ENCODE results near the gene ABCC4.

The ABCC4 gene

DNA sequence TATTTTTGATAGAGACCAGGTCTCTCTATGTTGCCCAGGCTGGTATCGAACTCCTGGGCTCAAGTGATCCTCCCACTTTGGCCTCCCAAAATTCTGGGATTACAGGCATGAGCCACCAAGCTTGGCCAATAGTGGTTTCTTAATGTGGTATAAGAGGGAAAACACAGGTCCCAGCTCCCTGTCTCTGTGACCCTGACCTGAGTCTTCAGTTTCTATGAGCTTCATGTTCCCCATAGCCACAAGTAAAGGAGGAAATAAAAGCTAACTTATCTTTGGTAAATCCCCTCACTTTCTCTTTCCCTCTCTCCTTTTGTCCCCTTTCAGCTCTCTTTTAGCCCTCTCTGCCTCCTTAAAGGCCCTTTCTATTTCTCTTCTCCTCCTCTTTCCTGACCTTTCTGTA is 50.3 kb downstream of the ABCC4 start:
- Histone ChIP-seq H3K9me3 (ENCODE audit: insufficient read depth, low read depth, low read length) (no peaks in the 10 kb centered on the region), H3K27ac (ENCODE audit: low read length) (no peak overlapping the region), H3K27me3 (ENCODE audit: insufficient read depth, low read length) (no peaks in the 10 kb centered on the region), H3K9ac (ENCODE audit: low read depth, low read length) (no peak overlapping the region), H3K36me3 (ENCODE audit: insufficient read depth, low read depth, low read length) (no peaks in the 10 kb centered on the region), H3K4me3 (ENCODE audit: low read length) (no peak overlapping the region), H3K4me1 (ENCODE audit: insufficient read depth, low read length) (no peaks in the 10 kb centered on the region)

GRCh38 chr13:95248953-95249352 is 52.3 kb downstream of the ABCC4 start:
- Histone ChIP-seq H3K27me3 (ENCODE audit: insufficient read depth, low read length) (no peaks in the 10 kb centered on the region), H3K4me1 (ENCODE audit: insufficient read depth, low read length) (no peaks in the 10 kb centered on the region), H3K36me3 (ENCODE audit: insufficient read depth, low read depth, low read length) (no peaks in the 10 kb centered on the region), H3K4me3 (ENCODE audit: low read length) (no peak overlapping the region), H3K9ac (ENCODE audit: low read depth, low read length) (no peak overlapping the region), H3K27ac (ENCODE audit: low read length) (no peak overlapping the region), H3K9me3 (ENCODE audit: insufficient read depth, low read depth, low read length) (no peaks in the 10 kb centered on the region; the same call in 1 of the 2 replicates)

GRCh38 chr13:95247852-95248251 is 53.4 kb downstream of the ABCC4 start:
- H3K4me1 ChIP-seq (ENCODE audit: insufficient read depth, low read length), result no peaks in the 10 kb centered on the region
- no peaks in the 10 kb centered on the region for H3K27me3 ChIP-seq (ENCODE audit: insufficient read depth, low read length)
- H3K9me3 ChIP-seq (ENCODE audit: insufficient read depth, low read depth, low read length), result no peaks in the 10 kb centered on the region; the same call in 1 of the 2 replicates
- H3K36me3 ChIP-seq (ENCODE audit: insufficient read depth, low read depth, low read length), result no peaks in the 10 kb centered on the region
- H3K4me3 ChIP-seq (ENCODE audit: low read length), result no peak overlapping the region
- H3K9ac ChIP-seq (ENCODE audit: low read depth, low read length), result no peak overlapping the region
- H3K27ac ChIP-seq (ENCODE audit: low read length), result no peak overlapping the region

- no peak overlapping the region for H3K27ac ChIP-seq (ENCODE audit: low read length)
- no peaks in the 10 kb centered on the region for H3K27me3 ChIP-seq (ENCODE audit: insufficient read depth, low read length)
- no peaks in the 10 kb centered on the region; the same call in 1 of the 2 replicates for H3K9me3 ChIP-seq (ENCODE audit: insufficient read depth, low read depth, low read length)
- H3K36me3 ChIP-seq (ENCODE audit: insufficient read depth, low read depth, low read length), result no peaks in the 10 kb centered on the region
- no peaks in the 10 kb centered on the region for H3K4me1 ChIP-seq (ENCODE audit: insufficient read depth, low read length)
- H3K9ac ChIP-seq (ENCODE audit: low read depth, low read length), result no peak overlapping the region
- no peak overlapping the region for H3K4me3 ChIP-seq (ENCODE audit: low read length)
These were observed 54.1 kb downstream of the ABCC4 start for GRCh38 chr13:95247171-95247570.

- H3K4me3 ChIP-seq (ENCODE audit: low read length), result no peak overlapping the region
- no peak overlapping the region for H3K9ac ChIP-seq (ENCODE audit: low read depth, low read length)
- no peaks in the 10 kb centered on the region; the same call in 1 of the 2 replicates for H3K9me3 ChIP-seq (ENCODE audit: insufficient read depth, low read depth, low read length)
- H3K36me3 ChIP-seq (ENCODE audit: insufficient read depth, low read depth, low read length), result no peaks in the 10 kb centered on the region
- no peaks in the 10 kb centered on the region for H3K27me3 ChIP-seq (ENCODE audit: insufficient read depth, low read length)
- H3K27ac ChIP-seq (ENCODE audit: low read length), result no peak overlapping the region
- no peaks in the 10 kb centered on the region for H3K4me1 ChIP-seq (ENCODE audit: insufficient read depth, low read length)
These were observed 54.8 kb downstream of the ABCC4 start for GRCh38 chr13:95246292-95247082.

GRCh38 chr13:95245071-95245470 is 56.2 kb downstream of the ABCC4 start:
- no peaks in the 10 kb centered on the region for H3K36me3 ChIP-seq (ENCODE audit: insufficient read depth, low read depth, low read length)
- no peaks in the 10 kb centered on the region for H3K27me3 ChIP-seq (ENCODE audit: insufficient read depth, low read length)
- no peak overlapping the region for H3K9ac ChIP-seq (ENCODE audit: low read depth, low read length)
- H3K4me1 ChIP-seq (ENCODE audit: insufficient read depth, low read length), result no peaks in the 10 kb centered on the region
- H3K27ac ChIP-seq (ENCODE audit: low read length), result no peak overlapping the region
- H3K9me3 ChIP-seq (ENCODE audit: insufficient read depth, low read depth, low read length), result no peaks in the 10 kb centered on the region; the same call in 1 of the 2 replicates
- H3K4me3 ChIP-seq (ENCODE audit: low read length), result no peak overlapping the region

DNA sequence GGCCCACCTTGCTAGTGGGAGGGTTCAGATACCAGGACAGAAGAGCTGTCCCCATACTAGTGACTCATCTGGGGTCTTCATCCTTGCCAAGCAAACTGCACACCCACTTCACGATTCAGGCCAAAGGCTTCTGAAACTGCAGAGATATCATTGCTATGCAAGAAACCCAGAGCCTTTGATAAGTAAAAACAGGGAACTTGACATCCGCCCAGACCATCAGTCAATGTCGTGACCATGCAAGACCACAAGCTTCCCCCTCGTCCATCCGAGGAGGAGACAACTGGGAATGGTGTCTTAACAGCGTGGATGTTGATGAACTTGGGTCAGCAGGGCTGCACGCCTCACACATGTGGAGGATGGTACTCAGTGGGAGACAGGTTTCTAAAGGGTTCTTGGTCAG is 58.0 kb downstream of the ABCC4 start:
- Histone ChIP-seq H3K27ac (ENCODE audit: low read length) (no peak overlapping the region), H3K4me1 (ENCODE audit: insufficient read depth, low read length) (no peaks in the 10 kb centered on the region), H3K27me3 (ENCODE audit: insufficient read depth, low read length) (no peaks in the 10 kb centered on the region), H3K9ac (ENCODE audit: low read depth, low read length) (no peak overlapping the region), H3K36me3 (ENCODE audit: insufficient read depth, low read depth, low read length) (no peaks in the 10 kb centered on the region), H3K4me3 (ENCODE audit: low read length) (no peak overlapping the region), H3K9me3 (ENCODE audit: insufficient read depth, low read depth, low read length) (no peaks in the 10 kb centered on the region; the same call in 1 of the 2 replicates)

DNA sequence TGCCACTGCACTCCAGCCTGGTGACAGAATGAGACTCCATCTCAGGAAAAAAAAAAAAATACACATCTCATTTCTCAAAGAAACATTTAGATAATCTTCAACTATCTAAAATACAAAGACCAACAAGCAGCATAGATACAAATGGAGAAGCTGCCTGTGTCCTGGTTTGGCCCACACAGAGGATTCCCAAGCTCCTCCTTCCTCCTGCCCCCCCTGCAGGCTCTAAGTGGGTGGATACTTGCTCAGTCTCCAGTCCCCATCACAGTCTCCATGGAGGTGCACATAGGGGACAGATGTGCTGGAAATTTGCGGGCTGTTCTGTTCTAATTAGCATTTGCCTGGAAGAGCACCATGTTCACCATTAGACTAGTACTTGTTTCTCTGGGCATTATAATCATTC is 59.9 kb downstream of the ABCC4 start:
- Histone ChIP-seq H3K4me1 (ENCODE audit: insufficient read depth, low read length) (no peaks in the 10 kb centered on the region), H3K27ac (ENCODE audit: low read length) (no peak overlapping the region), H3K27me3 (ENCODE audit: insufficient read depth, low read length) (no peaks in the 10 kb centered on the region), H3K9ac (ENCODE audit: low read depth, low read length) (no peak overlapping the region), H3K4me3 (ENCODE audit: low read length) (no peak overlapping the region), H3K9me3 (ENCODE audit: insufficient read depth, low read depth, low read length) (no peaks in the 10 kb centered on the region; the same call in 1 of the 2 replicates), H3K36me3 (ENCODE audit: insufficient read depth, low read depth, low read length) (no peaks in the 10 kb centered on the region)

DNA sequence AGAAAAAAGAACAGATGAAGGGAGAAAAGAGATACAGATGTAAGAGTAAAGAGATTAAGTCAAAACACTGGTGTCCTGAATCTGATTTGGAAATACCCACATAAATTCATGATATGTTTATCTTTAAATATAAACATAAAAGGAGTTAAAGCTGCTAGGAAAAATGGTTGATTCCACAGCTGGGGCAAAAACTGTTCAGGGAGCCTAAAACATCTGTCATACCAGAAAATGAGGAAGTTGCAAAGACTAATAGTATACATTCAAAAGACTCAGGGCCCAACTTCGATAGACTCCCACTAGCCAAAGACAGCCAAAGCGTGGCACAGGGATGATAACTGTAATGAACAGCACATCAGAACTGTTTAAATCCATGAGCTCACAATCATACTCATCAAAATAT is 62.0 kb downstream of the ABCC4 start:
- Histone ChIP-seq H3K36me3 (ENCODE audit: insufficient read depth, low read depth, low read length) (no peaks in the 10 kb centered on the region), H3K4me3 (ENCODE audit: low read length) (no peak overlapping the region), H3K9ac (ENCODE audit: low read depth, low read length) (no peak overlapping the region), H3K27me3 (ENCODE audit: insufficient read depth, low read length) (no peaks in the 10 kb centered on the region), H3K4me1 (ENCODE audit: insufficient read depth, low read length) (no peaks in the 10 kb centered on the region), H3K9me3 (ENCODE audit: insufficient read depth, low read depth, low read length) (no peaks in the 10 kb centered on the region), H3K27ac (ENCODE audit: low read length) (no peak overlapping the region)

- no peak overlapping the region for H3K9ac ChIP-seq (ENCODE audit: low read depth, low read length)
- H3K4me1 ChIP-seq (ENCODE audit: insufficient read depth, low read length), result no peaks in the 10 kb centered on the region
- no peak overlapping the region for H3K27ac ChIP-seq (ENCODE audit: low read length)
- H3K9me3 ChIP-seq (ENCODE audit: insufficient read depth, low read depth, low read length), result no peaks in the 10 kb centered on the region
- no peaks in the 10 kb centered on the region for H3K27me3 ChIP-seq (ENCODE audit: insufficient read depth, low read length)
- H3K36me3 ChIP-seq (ENCODE audit: insufficient read depth, low read depth, low read length), result no peaks in the 10 kb centered on the region
- H3K4me3 ChIP-seq (ENCODE audit: low read length), result no peak overlapping the region
These were observed 63.9 kb downstream of the ABCC4 start for GRCh38 chr13:95237310-95237870.

GRCh38 chr13:95236774-95237173 is 64.5 kb downstream of the ABCC4 start:
- Histone ChIP-seq H3K4me1 (ENCODE audit: insufficient read depth, low read length) (no peaks in the 10 kb centered on the region), H3K27ac (ENCODE audit: low read length) (no peak overlapping the region), H3K36me3 (ENCODE audit: insufficient read depth, low read depth, low read length) (no peaks in the 10 kb centered on the region), H3K9ac (ENCODE audit: low read depth, low read length) (no peak overlapping the region), H3K4me3 (ENCODE audit: low read length) (no peak overlapping the region), H3K9me3 (ENCODE audit: insufficient read depth, low read depth, low read length) (no peaks in the 10 kb centered on the region), H3K27me3 (ENCODE audit: insufficient read depth, low read length) (no peaks in the 10 kb centered on the region)

DNA sequence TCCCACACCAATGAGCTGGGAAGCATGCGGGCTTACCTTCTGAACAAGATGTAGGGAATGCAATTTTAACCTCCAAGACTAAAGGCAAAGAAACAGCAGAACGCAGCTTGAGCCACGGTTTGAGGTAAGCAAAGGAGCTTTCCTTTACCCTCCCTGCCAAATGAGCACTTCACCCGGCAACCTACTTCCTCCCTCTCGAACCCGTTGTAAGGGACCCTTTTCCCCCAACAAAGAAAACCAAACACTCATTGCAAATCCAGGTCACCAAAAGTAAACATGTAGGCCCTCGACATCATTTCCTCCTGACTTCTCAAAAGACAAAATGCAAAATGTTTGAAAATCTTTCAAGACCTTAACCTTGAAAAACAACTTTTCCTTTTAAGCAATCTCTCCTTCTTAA is 65.3 kb downstream of the ABCC4 start:
- H3K4me3 ChIP-seq (ENCODE audit: low read length), result no peak overlapping the region
- no peak overlapping the region for H3K27ac ChIP-seq (ENCODE audit: low read length)
- no peaks in the 10 kb centered on the region for H3K27me3 ChIP-seq (ENCODE audit: insufficient read depth, low read length)
- H3K9ac ChIP-seq (ENCODE audit: low read depth, low read length), result no peak overlapping the region
- no peaks in the 10 kb centered on the region for H3K36me3 ChIP-seq (ENCODE audit: insufficient read depth, low read depth, low read length)
- H3K4me1 ChIP-seq (ENCODE audit: insufficient read depth, low read length), result no peaks in the 10 kb centered on the region
- H3K9me3 ChIP-seq (ENCODE audit: insufficient read depth, low read depth, low read length), result no peaks in the 10 kb centered on the region

Data from iPS-20b (cell line).